Spinal cord (tissue), 10 donors: Measurements from ENCODE around the gene TAF5L. TPM values are rescaled to one million over a fixed set of nuclear protein-coding genes. Genes with fewer than 3 reads are reported as not detected.

Experiments used
- DNase-seq, 6 donors: peaks; one replicate each; pipeline versions ENCODE4 v3.0.0 to v3.0.0-alpha.2; 2013 to 2015; ENCODE audit warnings: low spot score in 6 of 6, low read depth in 4 of 6
- H3K27ac ChIP-seq: one replicate; pipeline ENCODE4 v1.5.1; 2013; ENCODE audit warnings: low read depth, low read length, control low read depth
- H3K27me3 ChIP-seq: one replicate; pipeline ENCODE4 v1.6.1; 2013; ENCODE audit warnings: low read length; ENCODE audit not compliant: control insufficient read depth, insufficient read depth
- H3K36me3 ChIP-seq: one replicate; pipeline ENCODE4 v1.6.1; 2013; ENCODE audit warnings: low read length; ENCODE audit not compliant: control insufficient read depth, insufficient read depth
- H3K4me1 ChIP-seq: one replicate; pipeline ENCODE4 v1.6.1; 2013; ENCODE audit warnings: low read length; ENCODE audit not compliant: control insufficient read depth, insufficient read depth
- H3K4me3 ChIP-seq: one replicate; pipeline ENCODE4 v1.5.1; 2013; ENCODE audit warnings: low read depth, low read length, control low read depth
- H3K9me3 ChIP-seq: one replicate; pipeline ENCODE4 v1.6.1; 2013; ENCODE audit warnings: low read length; ENCODE audit not compliant: control insufficient read depth, insufficient read depth
- WGBS: methylation state at CpG from one replicate; pipeline ENCODE4 v1.1.5; 2013; ENCODE audit warnings: missing lambda C conversion rate; ENCODE audit not compliant: insufficient coverage; 5-methylcytosine and 5-hydroxymethylcytosine counted together
- polyA plus RNA-seq, 2 donors: library from polyadenylated mRNA; unstranded; fragments of 120-200 nt; gene quantifications; one replicate each; pipeline ENCODE4 v1.2.1, GENCODE V29; 2013; ENCODE audit not compliant: insufficient read length in 2 of 2
- total RNA-seq, 2 donors: library from RNA; depleted of rRNA in 1 of 2; stranded (reverse); fragments of 120-200 nt in 1 of 2; fragments of >200 nt in 1 of 2; gene quantifications; one replicate each; pipeline versions ENCODE4 v1.2.3 to v1.2.4, GENCODE V29; 2013 to 2014
- donor health status: healthy.

TAF5L gene
- total and polyA plus RNA-seq, 4 donors = 14.3 to 18.0 (median 16.9) TPM

DNA sequence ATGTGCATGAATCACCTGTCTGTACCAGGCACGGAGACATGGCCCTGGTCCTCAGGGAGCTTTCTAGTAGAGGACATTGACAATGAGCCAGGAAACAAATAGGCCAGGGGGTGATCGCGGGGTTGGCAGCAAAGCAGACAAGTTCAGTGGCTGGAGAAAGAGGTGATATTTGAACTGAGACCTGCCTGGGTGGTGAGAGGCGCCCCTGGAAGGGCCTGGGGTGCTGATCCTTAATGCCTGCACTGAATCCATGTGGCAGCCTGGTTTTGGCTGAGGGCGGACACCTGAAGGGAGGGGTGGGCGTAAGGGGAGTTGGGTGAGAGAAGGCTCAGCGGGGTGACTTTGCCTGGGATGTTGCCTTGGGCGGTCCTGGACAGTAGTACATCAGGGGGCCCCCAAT is 36.0 kb upstream of the TAF5L start:
- no peak overlapping the region for H3K27ac ChIP-seq
- H3K36me3 ChIP-seq = peaks cover 16% of the 10 kb centered on the region
- H3K4me1 ChIP-seq = peaks cover 11% of the 10 kb centered on the region
- no peaks in the 10 kb centered on the region for H3K27me3 ChIP-seq
- 89% methylated on average over 8 of the region's 8 CpGs for WGBS
- DNase-seq = no peak
- H3K4me3 ChIP-seq = no peak overlapping the region
- no peaks in the 10 kb centered on the region for H3K9me3 ChIP-seq

DNA sequence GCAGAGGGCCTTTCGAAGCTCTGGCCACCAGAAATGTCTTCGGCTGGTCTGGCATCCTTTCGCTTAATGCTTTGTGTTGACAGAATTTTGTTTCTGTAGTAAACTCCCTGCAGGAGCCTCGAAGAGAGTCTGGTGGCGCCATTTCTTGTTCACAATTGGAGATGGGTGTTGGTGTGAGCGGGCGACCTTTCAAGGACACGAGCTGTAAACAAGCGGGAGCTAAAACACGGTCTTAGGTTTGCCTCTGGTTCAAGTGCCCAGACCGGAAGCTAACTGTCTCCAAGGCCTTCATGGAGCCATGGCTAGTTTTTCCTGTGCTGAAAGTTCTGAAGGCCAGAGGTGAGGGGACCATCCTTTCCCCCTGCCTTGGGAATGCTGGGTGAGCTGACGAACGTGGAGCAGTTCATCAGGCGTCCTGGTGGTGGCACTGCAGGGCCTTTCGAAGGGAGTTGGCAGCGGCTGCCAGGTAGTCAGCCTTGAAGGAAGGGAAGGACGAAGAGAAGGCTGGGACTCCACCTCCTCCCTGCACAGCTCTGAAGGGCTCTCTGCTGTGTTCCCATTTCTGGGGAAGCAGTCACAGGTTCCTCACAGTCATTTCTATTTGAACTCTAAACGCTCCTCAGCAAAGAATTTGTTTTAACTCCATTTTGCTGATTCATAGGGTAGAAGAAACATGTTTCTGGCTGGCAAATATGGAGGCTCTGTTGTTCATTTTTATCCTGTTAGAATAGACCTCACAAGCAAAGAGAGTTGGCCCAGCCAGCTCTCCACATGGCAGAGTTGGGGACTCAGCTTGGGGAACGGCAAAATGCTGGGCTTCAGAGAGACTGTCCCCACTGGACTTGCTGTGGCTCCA is 35.3 kb upstream of the TAF5L start:
- Histone ChIP-seq H3K27ac (no peak overlapping the region), H3K4me1 (peaks cover 6% of the 10 kb centered on the region), H3K4me3 (no peak overlapping the region), H3K27me3 (no peaks in the 10 kb centered on the region), H3K9me3 (no peaks in the 10 kb centered on the region), H3K36me3 (peaks cover 16% of the 10 kb centered on the region)
- peak; percentile 47 to 95 (median 67) for DNase-seq
- 49% methylated on average over 15 of the region's 19 CpGs for WGBS

DNA sequence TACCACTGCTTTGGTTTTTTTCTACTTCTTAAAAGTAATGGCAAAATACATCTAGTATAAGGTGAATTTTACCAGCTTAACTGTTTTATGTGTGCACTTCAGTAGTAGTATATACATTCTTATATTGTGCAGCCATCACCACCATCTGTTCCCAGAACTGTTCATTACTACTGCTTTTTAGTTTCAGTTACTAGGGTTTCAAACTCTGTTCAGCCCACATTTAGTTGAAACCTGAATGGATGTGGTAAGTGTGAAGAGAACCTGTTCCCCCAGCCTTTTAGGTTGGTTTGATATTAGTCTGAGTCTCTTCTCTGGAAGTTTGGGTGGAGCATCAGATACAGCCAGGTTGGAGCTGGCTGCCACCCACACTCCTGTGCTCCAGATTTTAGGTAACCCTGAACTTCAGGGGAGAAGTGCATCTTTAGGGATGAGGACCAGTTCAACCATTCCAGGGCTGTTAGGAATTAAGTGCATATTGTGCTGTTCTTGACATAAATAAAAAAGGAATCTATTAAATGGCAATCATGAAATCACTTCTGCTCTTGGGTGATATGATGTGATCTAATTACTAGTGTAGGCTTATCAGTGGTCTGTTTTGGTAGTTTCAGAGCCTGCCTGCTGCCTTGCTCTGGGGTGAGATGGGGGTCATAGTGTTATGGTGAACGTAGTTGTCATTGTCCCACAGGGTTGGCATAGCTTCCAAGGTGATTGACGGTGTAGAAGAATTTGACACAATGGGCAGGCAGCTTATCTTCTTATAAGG is 32.3 kb upstream of the TAF5L start:
- Histone ChIP-seq H3K27ac (no peak overlapping the region), H3K4me3 (no peak overlapping the region), H3K4me1 (no peaks in the 10 kb centered on the region), H3K27me3 (no peaks in the 10 kb centered on the region), H3K9me3 (no peaks in the 10 kb centered on the region), H3K36me3 (peaks cover 17% of the 10 kb centered on the region)
- WGBS = 75% methylated on average over 1 of the region's 2 CpGs
- no peak for DNase-seq

DNA sequence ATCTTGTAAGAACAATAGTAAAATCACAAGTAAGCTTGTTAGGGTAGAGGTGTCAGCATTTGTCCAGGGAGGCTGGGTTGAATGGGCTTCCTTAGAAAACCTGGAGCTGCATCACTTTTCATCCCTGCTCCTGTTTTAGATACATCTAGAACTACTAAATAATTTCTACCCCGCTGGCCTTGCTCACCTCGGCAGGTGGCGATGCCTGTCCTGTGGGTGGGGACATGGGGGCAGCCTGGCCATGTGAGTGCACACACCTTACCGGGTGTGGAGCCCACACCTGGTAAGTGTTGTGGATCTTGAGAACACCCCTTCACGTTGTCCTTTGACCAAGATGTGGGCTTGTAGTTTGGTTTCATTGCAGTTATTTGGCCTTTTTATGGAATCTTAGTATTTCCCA is 29.9 kb upstream of the TAF5L start:
- DNase-seq = no peak
- no peak overlapping the region for H3K4me3 ChIP-seq
- H3K36me3 ChIP-seq = peaks cover 15% of the 10 kb centered on the region
- H3K4me1 ChIP-seq = no peaks in the 10 kb centered on the region
- H3K9me3 ChIP-seq = no peaks in the 10 kb centered on the region
- 97% methylated on average over 3 of the region's 5 CpGs for WGBS
- no peak overlapping the region for H3K27ac ChIP-seq
- no peaks in the 10 kb centered on the region for H3K27me3 ChIP-seq

DNA sequence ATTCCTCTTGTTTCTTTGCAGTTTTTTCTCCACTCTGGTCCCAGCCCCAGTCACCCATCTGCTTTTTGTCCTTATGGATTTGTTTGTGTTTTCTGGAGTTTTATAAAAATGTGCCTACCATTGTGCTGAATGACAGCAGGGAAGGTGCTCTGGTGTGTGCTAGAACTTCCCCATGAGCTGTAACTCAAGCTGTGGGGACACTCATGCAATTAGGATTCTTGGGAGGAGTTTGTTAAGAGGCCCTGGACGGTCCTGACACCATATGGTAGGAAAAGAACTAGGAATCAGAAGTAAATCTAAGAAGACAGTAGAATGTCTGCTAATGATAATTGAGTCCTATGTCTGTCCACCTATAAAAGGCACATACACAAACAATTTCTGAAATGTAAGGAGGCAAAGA is 27.5 kb upstream of the TAF5L start:
- H3K36me3 ChIP-seq = peaks cover 8% of the 10 kb centered on the region
- no CpG with 5 or more reads among the region's 1 CpG for WGBS
- no peak overlapping the region for H3K4me3 ChIP-seq
- no peak overlapping the region for H3K27ac ChIP-seq
- DNase-seq = no peak
- no peaks in the 10 kb centered on the region for H3K4me1 ChIP-seq
- H3K27me3 ChIP-seq = no peaks in the 10 kb centered on the region
- H3K9me3 ChIP-seq = no peaks in the 10 kb centered on the region

DNA sequence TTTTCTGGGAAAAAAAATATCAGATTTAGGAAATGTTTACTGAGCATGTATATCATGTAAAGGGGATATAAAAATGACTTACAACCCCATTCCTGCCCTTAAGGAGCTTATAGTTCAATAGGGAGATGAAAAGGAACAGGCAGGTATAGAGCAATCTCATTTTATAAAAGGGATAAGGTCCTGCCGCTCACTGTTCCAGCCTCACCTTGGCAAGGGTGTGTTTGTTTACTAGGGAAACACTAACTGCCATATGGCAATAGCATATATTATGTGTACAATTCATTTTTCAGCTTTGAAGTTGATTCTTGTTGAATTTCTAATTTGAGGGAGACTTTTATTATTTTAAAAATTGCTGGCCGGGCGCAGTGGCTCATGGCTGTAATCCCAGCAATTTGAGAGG is 25.6 kb upstream of the TAF5L start:
- Histone ChIP-seq H3K4me1 (no peaks in the 10 kb centered on the region), H3K27me3 (no peaks in the 10 kb centered on the region), H3K36me3 (peaks cover 16% of the 10 kb centered on the region), H3K9me3 (no peaks in the 10 kb centered on the region), H3K4me3 (no peak overlapping the region), H3K27ac (no peak overlapping the region)
- no peak for DNase-seq
- no CpG with 5 or more reads among the region's 3 CpGs for WGBS

DNA sequence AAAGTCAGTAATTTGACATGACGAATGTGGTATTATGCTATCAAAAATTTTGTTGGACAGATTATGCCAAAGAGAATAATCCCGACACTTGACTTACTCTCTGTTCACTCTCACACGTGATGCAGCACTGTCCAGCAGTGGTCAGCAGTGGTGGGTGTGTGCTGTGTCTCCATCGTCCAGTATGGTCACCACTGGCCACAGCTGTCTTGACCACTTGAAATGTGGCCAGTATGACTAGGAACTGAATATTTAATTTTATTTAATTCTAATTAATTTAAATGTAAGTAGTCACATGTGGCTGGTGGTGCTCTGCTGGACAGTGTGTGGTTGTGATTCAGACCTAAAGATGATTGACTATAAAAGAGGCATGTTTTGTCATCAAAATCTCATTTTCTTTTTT is 24.1 kb upstream of the TAF5L start:
- H3K27ac ChIP-seq = no peak overlapping the region
- H3K9me3 ChIP-seq = no peaks in the 10 kb centered on the region
- H3K4me3 ChIP-seq = no peak overlapping the region
- H3K36me3 ChIP-seq = peaks cover 23% of the 10 kb centered on the region
- no peak for DNase-seq
- no peaks in the 10 kb centered on the region for H3K27me3 ChIP-seq
- WGBS = 80% methylated on average over 1 of the region's 4 CpGs
- no peaks in the 10 kb centered on the region for H3K4me1 ChIP-seq

DNA sequence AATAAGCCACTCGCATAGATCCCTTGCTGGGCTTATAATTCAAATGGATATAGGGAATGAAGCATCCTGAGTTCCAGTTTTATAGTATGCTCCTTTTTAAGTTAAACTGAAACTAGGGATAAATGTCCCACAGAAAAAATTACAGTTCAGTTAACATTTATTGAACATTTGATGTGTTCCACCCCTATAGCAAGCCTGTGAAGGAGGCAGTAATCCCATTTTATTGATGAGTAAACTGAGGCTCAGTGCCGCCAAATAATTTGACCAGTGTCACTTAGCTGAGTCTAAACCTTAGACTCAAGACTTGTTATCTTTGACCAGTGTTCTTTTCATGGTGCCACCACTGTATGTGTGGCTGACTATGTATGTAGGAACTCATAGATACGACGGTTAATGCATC is 22.5 kb upstream of the TAF5L start:
- Histone ChIP-seq H3K9me3 (no peaks in the 10 kb centered on the region), H3K27me3 (no peaks in the 10 kb centered on the region), H3K27ac (no peak overlapping the region), H3K4me3 (no peak overlapping the region), H3K36me3 (peaks cover 33% of the 10 kb centered on the region), H3K4me1 (no peaks in the 10 kb centered on the region)
- 94% methylated on average over 3 of the region's 4 CpGs for WGBS
- DNase-seq = no peak

DNA sequence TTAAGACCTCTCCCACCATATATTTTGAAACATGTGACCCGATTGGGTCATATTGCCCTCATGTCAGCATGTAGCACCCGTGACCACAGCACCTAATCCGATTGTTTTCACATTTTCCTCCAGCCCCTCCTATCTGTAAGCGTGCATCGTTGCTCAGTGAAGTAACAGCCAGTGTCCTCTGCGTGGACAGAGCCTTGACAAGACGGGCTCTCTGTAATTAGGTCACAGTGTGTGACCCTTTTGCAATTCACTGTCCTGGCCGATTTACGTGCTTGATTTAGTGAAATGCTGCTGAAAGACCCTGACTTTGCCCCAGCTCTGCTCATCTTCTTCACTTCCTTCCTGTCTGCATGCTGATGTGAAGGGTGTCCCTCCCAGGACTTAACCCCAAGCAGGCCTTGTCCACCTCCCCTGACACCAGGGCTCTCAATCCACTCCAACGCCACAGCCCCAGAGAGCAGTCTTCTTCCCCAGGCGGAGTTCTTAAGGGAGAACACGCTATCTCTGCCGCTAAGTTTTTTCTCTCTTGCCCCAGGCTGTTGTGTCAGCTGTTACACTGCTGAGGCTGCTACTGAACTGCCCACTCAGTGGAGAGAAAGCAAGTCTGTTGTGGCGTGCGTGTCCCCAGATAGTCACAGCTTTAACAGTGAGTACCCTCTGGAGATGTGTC is 19.5 kb upstream of the TAF5L start:
- Histone ChIP-seq H3K27ac (no peak overlapping the region), H3K4me1 (no peaks in the 10 kb centered on the region), H3K36me3 (peaks cover 32% of the 10 kb centered on the region), H3K9me3 (no peaks in the 10 kb centered on the region), H3K27me3 (no peaks in the 10 kb centered on the region), H3K4me3 (no peak overlapping the region)
- WGBS = 90% methylated on average over 11 of the region's 15 CpGs
- DNase-seq = no peak
